GM12873 (cell line): ENCODE data around the gene SIKE1.

ENCODE experiments used
- CTCF ChIP-seq: IDR thresholded peaks from 2 replicates; pipeline ENCODE4 v1.5.1; 2012; ENCODE audit warnings: low read depth, mild to moderate bottlenecking, moderate library complexity, low read length, control low read depth; ENCODE audit not compliant: insufficient read depth; ENCODE audit errors: missing control alignments

The SIKE1 gene

GRCh38 chr1:114782476-114782875 lies 2.0 kb upstream of the SIKE1 start:
- TF ChIP-seq CTCF = no peak

GRCh38 chr1:114779722-114780121 lies 763 bp downstream of the SIKE1 start:
- TF ChIP-seq CTCF = no peak

GRCh38 chr1:114771992-114772391 lies 8.5 kb downstream of the SIKE1 start:
- TF ChIP-seq CTCF = no peak

- TF ChIP-seq CTCF = no peak
Observed at GRCh38 chr1:114770989-114771388, 9.5 kb downstream of the SIKE1 start.

GRCh38 chr1:114764689-114765088 lies 15.8 kb downstream of the SIKE1 start:
- TF ChIP-seq CTCF = peak; percentile 19

GRCh38 chr1:114758256-114758832 lies 22.1 kb downstream of the SIKE1 start:
- no peak for TF ChIP-seq CTCF

- TF ChIP-seq CTCF = peak; percentile 35
Observed at GRCh38 chr1:114757455-114758255, 22.8 kb downstream of the SIKE1 start, which contains the start of gene CSDE1. Gene CSDE1 (minus strand): TSS chr1:114757984. CDS start chr1:114739890, 18,094 bp downstream.
